Esophagus squamous epithelium (tissue), 5 donors: ENCODE data around the gene KIF1C. TPM values are rescaled to one million over a fixed set of nuclear protein-coding genes. Genes with fewer than 3 reads are reported as not detected.
"Not testable (repeated sequence)": the region's sequence is repeated elsewhere in the genome, so short reads cannot be mapped to it uniquely, and the experiment has no call there.

Experiments used
- DNase-seq: peaks from one replicate; lab custom pipeline; 2025; lab: John Stamatoyannopoulos, UW
- H3K27ac ChIP-seq, 4 donors: fragments of 200-600 bp; sonication (generic); one replicate each; pipeline ENCODE4 v1.5.1; 2016 to 2019; ENCODE audit warnings: mild to moderate bottlenecking in 1 of 4
- H3K27me3 ChIP-seq, 4 donors: fragments of 200-600 bp; sonication (generic); 1 replicate in 3 of 4; 2 replicates in 1 of 4; pipeline versions ENCODE4 v1.5.1 to v1.6.0; 2017 to 2021; ENCODE audit warnings: antibody characterized with exemption in 1 of 4
- H3K36me3 ChIP-seq, 3 donors: fragments of 200-600 bp; sonication (generic); one replicate each; pipeline ENCODE4 v1.5.1; 2016 to 2019
- H3K4me1 ChIP-seq, 3 donors: fragments of 200-600 bp; sonication (generic); one replicate each; pipeline ENCODE4 v1.5.1; 2017 to 2019
- H3K4me3 ChIP-seq, 4 donors: fragments of 200-600 bp; sonication (generic); 1 replicate in 3 of 4; 2 replicates in 1 of 4; pipeline ENCODE4 v1.5.1; 2016 to 2019; ENCODE audit warnings: mild to moderate bottlenecking in 2 of 4, moderate library complexity in 1 of 4
- H3K9me3 ChIP-seq, 3 donors: fragments of 200-600 bp; sonication (generic); one replicate each; pipeline ENCODE4 v1.5.1; 2016 to 2019
- POLR2A ChIP-seq, 4 donors: fragments of 450-650 bp; IDR thresholded peaks; one replicate each; pipeline ENCODE4 v1.6.1; 2017; ENCODE audit warnings: antibody characterized with exemption in 4 of 4, mild to moderate bottlenecking in 4 of 4, moderate library complexity in 3 of 4
- WGBS, 2 donors: methylation state at CpG; one replicate each; pipeline ENCODE4 v1.1.5; 2018; 5-methylcytosine and 5-hydroxymethylcytosine counted together
- intact Hi-C: fragments of 100-400 bp; cut with DNase I; formaldehyde crosslinking; loops from one replicate; pipeline ENCODE4 v1.15.0; 2022
- small RNA-seq, 4 donors: library from RNA; depleted of rRNA; stranded (forward); fragments of <200 nt; gene quantifications; one replicate each; pipeline ENCODE3, GENCODE V24; 2016
- total RNA-seq, 4 donors: library from RNA; depleted of rRNA; stranded (reverse); fragments of >200 nt; gene quantifications; one replicate each; pipeline ENCODE4 v1.1.0, GENCODE V29; 2016
- TF ChIP-seq, protein P1 (sequence below), 6 experiments: fragments of 450-650 bp in 4 of 6; fragments of 200-600 bp in 2 of 6; sonication (generic) in 2 of 6; IDR thresholded peaks; one replicate each; pipeline ENCODE4 v1.5.1; 2016 to 2019; ENCODE audit warnings: antibody characterized with exemption in 6 of 6, mild to moderate bottlenecking in 4 of 6, moderate library complexity in 4 of 6
- donor health status: DM: yes; HTN: yes; CAD: no.

KIF1C gene
- total RNA-seq, 4 donors from 2014 or later, result 66.9 to 93.3 (median 81.7) TPM

DNA sequence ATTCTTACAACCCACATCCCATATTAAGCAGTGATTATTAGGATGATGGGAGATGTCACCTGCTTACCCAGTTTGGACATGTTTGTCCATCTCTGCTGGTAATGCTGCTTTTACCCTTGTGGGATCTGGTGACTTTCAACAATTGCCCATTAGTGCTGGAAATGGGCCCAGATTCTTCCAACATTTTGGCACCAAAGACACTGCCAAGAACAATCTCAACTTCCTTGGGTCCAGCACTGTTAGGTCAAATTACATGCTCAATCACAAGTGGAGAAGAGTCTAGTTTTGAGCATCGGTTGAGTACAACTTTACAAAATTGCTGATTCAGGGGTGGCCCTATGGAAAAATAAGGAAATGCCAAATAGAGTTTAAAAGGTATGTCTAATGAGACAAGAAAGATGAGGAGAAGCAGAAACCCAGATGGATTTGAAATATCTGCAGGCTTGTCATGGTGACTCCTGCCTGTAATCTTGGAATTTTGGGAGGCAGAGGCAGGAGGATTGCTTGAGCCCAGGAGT, 67.5 kb downstream of the KIF1C start:
- Histone ChIP-seq H3K4me1 (peaks cover 0 to 9% (median 0%) of the 10 kb centered on the region in 3 donors), H3K36me3 (no peaks in the 10 kb centered on the region), H3K4me3 (no peak overlapping the region), H3K27me3 (no peaks in the 10 kb centered on the region), H3K9me3 (no peaks in the 10 kb centered on the region), H3K27ac (no peak overlapping the region)
- intact Hi-C loops, result loop anchor here (10.0 kb wide), 1 partner anchor 160 kb away; the partner anchor contains the start of gene CHRNE
- no peak for DNase-seq
- TF ChIP-seq POLR2A (IDR thresholded peaks at IDR 0.05), result no peak
- TF ChIP-seq, protein P1, sequence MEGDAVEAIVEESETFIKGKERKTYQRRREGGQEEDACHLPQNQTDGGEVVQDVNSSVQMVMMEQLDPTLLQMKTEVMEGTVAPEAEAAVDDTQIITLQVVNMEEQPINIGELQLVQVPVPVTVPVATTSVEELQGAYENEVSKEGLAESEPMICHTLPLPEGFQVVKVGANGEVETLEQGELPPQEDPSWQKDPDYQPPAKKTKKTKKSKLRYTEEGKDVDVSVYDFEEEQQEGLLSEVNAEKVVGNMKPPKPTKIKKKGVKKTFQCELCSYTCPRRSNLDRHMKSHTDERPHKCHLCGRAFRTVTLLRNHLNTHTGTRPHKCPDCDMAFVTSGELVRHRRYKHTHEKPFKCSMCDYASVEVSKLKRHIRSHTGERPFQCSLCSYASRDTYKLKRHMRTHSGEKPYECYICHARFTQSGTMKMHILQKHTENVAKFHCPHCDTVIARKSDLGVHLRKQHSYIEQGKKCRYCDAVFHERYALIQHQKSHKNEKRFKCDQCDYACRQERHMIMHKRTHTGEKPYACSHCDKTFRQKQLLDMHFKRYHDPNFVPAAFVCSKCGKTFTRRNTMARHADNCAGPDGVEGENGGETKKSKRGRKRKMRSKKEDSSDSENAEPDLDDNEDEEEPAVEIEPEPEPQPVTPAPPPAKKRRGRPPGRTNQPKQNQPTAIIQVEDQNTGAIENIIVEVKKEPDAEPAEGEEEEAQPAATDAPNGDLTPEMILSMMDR (IDR thresholded peaks at IDR 0.05), result no peak
- WGBS, 2 donors, result 57 to 63% methylated on average over 1 of the region's 1 CpG

DNA sequence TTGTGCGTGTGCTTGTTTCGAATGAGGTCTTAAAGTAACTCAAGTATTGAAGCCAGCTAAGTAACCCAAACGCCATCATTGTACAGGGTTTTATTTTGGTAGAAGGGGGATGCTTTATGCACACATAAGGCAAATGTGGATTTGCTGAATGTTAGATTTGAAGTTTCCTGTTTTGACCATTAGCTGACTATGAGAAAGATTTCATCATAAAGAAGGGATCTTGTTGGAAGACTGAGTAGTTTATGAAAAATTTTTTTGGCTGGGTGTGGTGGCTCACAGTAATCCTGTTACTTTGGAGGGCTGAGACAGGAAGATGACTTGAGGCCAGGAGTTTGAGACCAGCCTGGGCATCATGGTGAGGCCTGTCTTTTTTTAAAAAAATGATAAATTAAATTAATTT, 70.5 kb downstream of the KIF1C start:
- intact Hi-C loops, result loop anchor here (10.0 kb wide), 1 partner anchor 163 kb away; the partner anchor contains the start of gene CHRNE
- Histone ChIP-seq H3K9me3 (no peaks in the 10 kb centered on the region), H3K4me3 (no peak overlapping the region), H3K27me3 (peaks cover 0 to 6% (median 0%) of the 10 kb centered on the region in 4 donors), H3K36me3 (no peaks in the 10 kb centered on the region), H3K4me1 (no peaks in the 10 kb centered on the region), H3K27ac (no peak overlapping the region)
- 76 to 90% methylated on average over 3 of the region's 3 CpGs for WGBS, 2 donors
- TF ChIP-seq POLR2A (IDR thresholded peaks at IDR 0.05), result no peak
- no peak for DNase-seq

DNA sequence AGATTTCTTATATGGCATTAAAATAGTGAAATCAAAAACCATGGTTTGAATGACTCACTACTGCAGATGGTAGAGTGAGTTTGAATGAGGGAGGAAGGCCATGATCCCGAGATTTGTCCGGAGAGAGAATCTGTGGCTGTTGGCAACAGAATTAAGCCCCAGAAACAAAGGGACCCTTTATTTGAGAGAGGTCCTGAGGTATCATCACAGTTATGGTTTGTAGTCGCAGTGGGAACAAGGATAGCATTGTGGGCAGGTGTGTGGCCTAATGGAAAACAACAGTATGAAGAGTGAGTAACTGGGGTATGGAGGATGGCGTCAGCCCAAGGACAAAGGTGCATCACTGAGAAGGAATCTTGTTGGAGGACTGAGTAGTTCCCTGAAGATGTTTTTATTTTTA, 72.0 kb downstream of the KIF1C start:
- no peak for DNase-seq
- Histone ChIP-seq H3K4me1 (no peaks in the 10 kb centered on the region), H3K9me3 (no peaks in the 10 kb centered on the region), H3K27me3 (peaks cover 0 to 10% (median 0%) of the 10 kb centered on the region in 4 donors), H3K27ac (no peak overlapping the region), H3K4me3 (no peak overlapping the region), H3K36me3 (no peaks in the 10 kb centered on the region)
- TF ChIP-seq POLR2A (IDR thresholded peaks at IDR 0.05), result no peak
- TF ChIP-seq, protein P1 (IDR thresholded peaks at IDR 0.05), result no peak
- intact Hi-C loops, result loop anchor here (10.0 kb wide), 1 partner anchor 165 kb away; the partner anchor contains the start of gene CHRNE
- 76 to 81% methylated on average over 4 of the region's 4 CpGs for WGBS, 2 donors

DNA sequence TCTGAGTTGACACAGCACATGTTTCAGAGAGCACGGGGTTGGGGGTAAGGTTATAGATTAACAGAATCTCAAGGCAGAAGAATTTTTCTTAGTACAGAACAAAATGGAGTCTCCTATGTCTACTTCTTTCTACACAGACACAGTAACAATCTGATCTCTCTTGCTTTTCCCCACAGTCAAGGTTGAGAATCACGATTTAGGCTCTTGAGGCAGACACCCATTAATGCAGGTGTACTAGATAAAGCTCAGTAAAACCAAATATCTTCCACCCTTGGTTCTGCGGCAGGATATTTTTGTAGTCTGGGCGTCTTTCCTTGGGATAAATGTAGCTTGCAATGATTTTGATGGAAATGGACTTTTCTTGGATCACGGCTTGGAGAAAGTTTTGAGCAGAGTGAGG, 77.7 kb downstream of the KIF1C start:
- H3K9me3 ChIP-seq, H3K4me3 ChIP-seq, H3K36me3 ChIP-seq, DNase-seq, H3K27ac ChIP-seq, intact Hi-C loops: not testable (repeated sequence)
- peaks cover 11 to 25% (median 13%) of the 10 kb centered on the region in 3 donors for H3K4me1 ChIP-seq
- peaks cover 0 to 10% (median 0%) of the 10 kb centered on the region in 4 donors for H3K27me3 ChIP-seq
- 80 to 91% methylated on average over 4 of the region's 5 CpGs for WGBS, 2 donors

DNA sequence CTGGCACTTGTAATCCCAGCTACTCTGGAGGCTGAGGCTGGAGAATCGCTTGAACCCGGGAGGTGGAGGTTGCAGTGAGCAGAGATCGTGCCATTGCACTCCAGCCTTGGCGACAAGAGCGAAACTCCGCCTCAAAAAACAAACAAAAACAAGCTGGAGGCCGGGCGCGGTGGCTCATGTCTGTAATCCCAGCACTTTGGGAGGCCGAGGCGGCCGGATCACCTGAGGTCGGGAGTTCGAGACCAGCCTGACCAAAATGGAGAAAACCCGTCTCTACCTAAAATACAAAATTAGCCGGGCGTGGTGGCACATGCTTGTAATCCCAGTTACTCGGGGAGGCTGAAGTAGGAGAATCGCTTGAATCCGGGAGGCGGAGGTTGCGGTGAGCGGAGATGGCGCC, 79.5 kb downstream of the KIF1C start:
- H3K27me3 ChIP-seq, intact Hi-C loops, DNase-seq, H3K9me3 ChIP-seq: not testable (repeated sequence)
- Histone ChIP-seq H3K27ac (peak overlapping the region; percentile 82 to 88 (median 85)), H3K36me3 (peaks cover 0 to 11% (median 0%) of the 10 kb centered on the region in 3 donors), H3K4me1 (peaks cover 11 to 25% (median 13%) of the 10 kb centered on the region in 3 donors), H3K4me3 (peak overlapping the region in 3 of 4 donors; percentile 74 to 89 (median 87))
- WGBS, 2 donors, result 98% methylated on average over 17 to 21 of the region's 24 CpGs

DNA sequence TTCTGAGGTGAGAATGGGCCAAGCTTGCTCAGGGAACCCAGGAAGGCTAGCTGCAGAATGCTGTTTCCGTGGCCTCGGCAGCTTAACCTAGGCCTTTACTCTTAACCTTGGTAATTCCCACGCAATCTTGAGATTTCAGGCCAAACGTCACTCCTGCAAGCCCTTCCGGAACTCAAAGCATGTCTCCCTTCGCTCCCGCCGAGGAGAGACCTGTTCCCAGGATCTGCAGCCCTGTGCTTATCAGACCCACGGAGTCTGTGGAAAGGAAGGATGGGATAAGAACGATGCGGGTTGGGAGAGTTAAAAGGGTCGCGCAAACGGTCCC, 80.0 kb downstream of the KIF1C start:
- DNase-seq, result no peak
- H3K27ac ChIP-seq, result peak overlapping the region; percentile 82 to 88 (median 85)
- 23 to 28% methylated on average over 10 to 13 of the region's 14 CpGs for WGBS, 2 donors
- H3K4me3 ChIP-seq, result peak overlapping the region; percentile 74 to 89 (median 87)
- peaks cover 0 to 16% (median 0%) of the 10 kb centered on the region in 3 donors for H3K36me3 ChIP-seq
- peaks cover 11 to 25% (median 13%) of the 10 kb centered on the region in 3 donors for H3K4me1 ChIP-seq
- intact Hi-C loops, result no loop called here
- no peaks in the 10 kb centered on the region for H3K9me3 ChIP-seq
- peaks cover 0 to 4% (median 0%) of the 10 kb centered on the region in 4 donors for H3K27me3 ChIP-seq
- TF ChIP-seq, protein P1 (IDR thresholded peaks at IDR 0.05), result no peak
- TF ChIP-seq POLR2A (IDR thresholded peaks at IDR 0.05), result no peak

Small RNA genes within 50 kb of the gene (small RNA-seq; reads per million reads assigned to genes)
- 0 reads per million in 4 donors for gene MIR6864
- 0 to 0.21 (median 0.14) reads per million in 4 donors for gene MIR6865

Other genes with a start within 250 kb of the KIF1C start
- not detected for gene TM4SF5, start 226.1 kb upstream of the KIF1C start, total RNA-seq
- gene VMO1, start 211.6 kb upstream of the KIF1C start, total RNA-seq, result 1 to 10 TPM in 3 of 4 donors, not detected in 1; 1.3 to 5.2 (median 1.5) TPM
- gene GLTPD2, start 209.0 kb upstream of the KIF1C start, total RNA-seq, result 1 to 10 TPM in 3 of 4 donors, not detected in 1; 1.1 to 2.0 (median 1.1) TPM
- 100 to 1,000 TPM; 154 to 216 (median 201) TPM for gene PSMB6, start 201.8 kb upstream of the KIF1C start, total RNA-seq
- gene PLD2, start 190.8 kb upstream of the KIF1C start, total RNA-seq, result 100 to 1,000 TPM in 1 of 4 donors, 10 to 100 TPM in 3; 38.7 to 114 (median 86.7) TPM
- 100 to 1,000 TPM in 3 of 4 donors, 10 to 100 TPM in 1; 50.1 to 156 (median 117) TPM for gene MINK1, start 164.6 kb upstream of the KIF1C start, total RNA-seq
- gene C17orf107, start 98.4 kb upstream of the KIF1C start, total RNA-seq, result 1 to 10 TPM in 1 of 4 donors, under 1 TPM in 3; 0.27 to 2.7 (median 0.92) TPM
- under 1 TPM in 1 of 4 donors, not detected in 3; 0.57 TPM for gene CHRNE, start 94.9 kb upstream of the KIF1C start, total RNA-seq
- not detected for gene GP1BA, start 65.7 kb upstream of the KIF1C start, total RNA-seq
- 10 to 100 TPM; 29.3 to 54.2 (median 42.2) TPM for gene SLC25A11, start 57.9 kb upstream of the KIF1C start, total RNA-seq
- 10 to 100 TPM; 42.3 to 57.4 (median 54.2) TPM for gene RNF167, start 57.7 kb upstream of the KIF1C start, total RNA-seq
- gene PFN1, start 49.4 kb upstream of the KIF1C start, total RNA-seq, result 100 to 1,000 TPM; 520 to 970 (median 715) TPM
- 1 to 10 TPM in 2 of 4 donors, under 1 TPM in 1, not detected in 1; 0.31 to 3.6 (median 1.5) TPM for gene ENO3, start 46.8 kb upstream of the KIF1C start, total RNA-seq
- gene SPAG7, start 30.1 kb upstream of the KIF1C start, total RNA-seq, result 10 to 100 TPM; 34.5 to 48.8 (median 39.5) TPM
- 10 to 100 TPM in 3 of 4 donors, 1 to 10 TPM in 1; 6.9 to 19.6 (median 13.4) TPM for gene CAMTA2, start 10.3 kb upstream of the KIF1C start, total RNA-seq
- 1 to 10 TPM in 1 of 4 donors, under 1 TPM in 1, not detected in 2; 0.31 to 1.1 TPM for gene INCA1, start 428 bp upstream of the KIF1C start, total RNA-seq
- gene SLC52A1, start 37.5 kb downstream of the KIF1C start, total RNA-seq, result 1 to 10 TPM in 2 of 4 donors, under 1 TPM in 2; 0.26 to 1.4 (median 1.1) TPM
- 1 to 10 TPM; 1.4 to 6.1 (median 2.3) TPM for gene ZFP3, start 80.5 kb downstream of the KIF1C start, total RNA-seq
- 1 to 10 TPM; 4.5 to 7.8 (median 5.8) TPM for gene ZNF232, start 113.9 kb downstream of the KIF1C start, total RNA-seq
- gene USP6, start 118.1 kb downstream of the KIF1C start, total RNA-seq, result under 1 TPM in 2 of 4 donors, not detected in 2; under 0.01 to 0.09 TPM
- gene ZNF594, start 193.9 kb downstream of the KIF1C start, total RNA-seq, result 10 to 100 TPM in 1 of 4 donors, 1 to 10 TPM in 3; 2.0 to 13.4 (median 5.1) TPM
- 1 to 10 TPM in 2 of 4 donors, under 1 TPM in 2; 0.45 to 3.7 (median 1.2) TPM for gene SCIMP, start 236.9 kb downstream of the KIF1C start, total RNA-seq